GM19239 (cell line): ENCODE measurements around the gene KMT2C.
A peak's percentile ranks its signal among the peaks of the same experiment; 100 is the strongest.
"Not testable (repeated sequence)": the region's sequence is repeated elsewhere in the genome, so short reads cannot be mapped to it uniquely, and the experiment has no call there.

Experiments used
- DNase-seq: peaks from one replicate; pipeline ENCODE4 v3.0.0; 2011; ENCODE audit warnings: low spot score; ENCODE audit not compliant: insufficient read length
- FAIRE-seq: peaks from 2 replicates; lab custom pipeline; 2011; peaks lifted over from hg19 to GRCh38; lab: Jason Lieb, UNC

KMT2C gene

DNA sequence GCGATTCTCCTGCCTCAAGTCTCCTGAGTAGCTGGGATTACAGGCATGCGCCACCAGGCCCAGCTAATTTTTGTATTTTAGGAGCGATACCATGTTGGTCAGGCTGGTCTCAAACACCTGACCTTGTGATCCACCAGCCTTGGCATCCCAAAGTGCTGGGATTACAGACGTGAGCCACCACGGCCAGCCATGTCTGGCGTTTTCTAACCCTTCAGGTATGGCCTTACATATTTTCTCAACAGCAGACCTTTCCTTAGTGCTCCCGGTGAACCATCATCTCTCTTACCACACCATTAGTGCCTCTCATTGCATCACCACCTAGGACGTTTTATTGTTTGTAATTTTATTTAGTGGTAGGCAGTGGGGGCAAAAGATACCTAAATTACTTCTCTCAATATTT lies 194.5 kb downstream of the KMT2C start:
- FAIRE-seq, DNase-seq: not testable (repeated sequence)

DNA sequence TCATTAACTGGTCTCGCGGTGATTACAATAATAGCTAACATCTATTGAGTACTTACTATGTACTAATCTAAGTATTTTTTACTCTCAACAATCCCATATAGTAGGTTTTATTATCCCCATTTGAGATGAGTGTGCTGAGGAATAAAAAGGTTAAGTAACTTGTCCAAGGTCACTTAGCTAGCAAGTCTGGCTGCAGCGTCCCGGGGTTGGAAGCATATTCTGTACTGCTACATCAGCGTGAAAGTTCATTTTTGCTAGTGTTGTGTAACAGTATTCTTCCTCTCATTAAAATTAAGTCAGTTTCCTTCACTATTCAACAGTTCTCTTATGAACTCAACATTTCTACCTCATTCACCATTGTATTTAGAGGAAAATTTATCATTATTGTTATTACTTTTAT lies 199.5 kb downstream of the KMT2C start:
- not testable (repeated sequence) for FAIRE-seq, DNase-seq

DNA sequence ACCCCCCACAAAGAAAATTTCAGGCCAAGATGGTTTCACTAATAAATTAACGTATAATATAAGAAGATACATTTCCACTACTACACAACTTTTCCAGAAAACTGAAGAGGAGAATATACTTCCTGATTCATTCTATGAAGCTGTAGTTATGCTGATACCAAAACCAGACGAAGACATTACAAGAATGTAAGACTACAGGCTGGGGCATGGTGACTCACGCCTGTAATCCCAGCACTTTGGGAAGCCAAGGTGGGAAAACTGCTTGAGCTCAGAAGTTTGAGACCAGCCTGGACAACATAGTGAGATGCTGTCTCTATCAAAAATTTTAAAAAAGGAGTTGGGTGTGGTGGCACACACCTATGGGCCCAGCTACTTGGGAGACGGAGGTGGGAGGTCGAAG lies 201.4 kb downstream of the KMT2C start:
- DNase-seq, FAIRE-seq: not testable (repeated sequence)

DNA sequence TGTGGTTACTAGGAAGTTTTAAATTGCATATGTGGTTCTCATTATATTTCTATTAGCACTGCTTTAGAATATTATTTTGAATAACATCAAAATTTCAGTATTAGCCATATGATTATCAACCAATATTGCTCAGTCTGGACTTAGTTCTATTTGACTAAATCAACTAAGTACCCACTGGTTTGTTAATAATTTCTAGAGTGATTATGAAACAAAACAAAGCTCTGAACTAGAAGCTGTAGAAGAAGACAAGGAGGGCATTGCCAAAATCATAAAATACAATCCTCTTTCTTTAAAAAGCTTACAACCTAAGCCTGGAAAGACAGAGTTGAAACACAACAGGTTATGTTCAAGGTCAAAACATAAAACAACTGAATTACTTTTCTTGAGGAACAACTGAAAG lies 204.7 kb downstream of the KMT2C start:
- DNase-seq (no peak), FAIRE-seq (no peak)

DNA sequence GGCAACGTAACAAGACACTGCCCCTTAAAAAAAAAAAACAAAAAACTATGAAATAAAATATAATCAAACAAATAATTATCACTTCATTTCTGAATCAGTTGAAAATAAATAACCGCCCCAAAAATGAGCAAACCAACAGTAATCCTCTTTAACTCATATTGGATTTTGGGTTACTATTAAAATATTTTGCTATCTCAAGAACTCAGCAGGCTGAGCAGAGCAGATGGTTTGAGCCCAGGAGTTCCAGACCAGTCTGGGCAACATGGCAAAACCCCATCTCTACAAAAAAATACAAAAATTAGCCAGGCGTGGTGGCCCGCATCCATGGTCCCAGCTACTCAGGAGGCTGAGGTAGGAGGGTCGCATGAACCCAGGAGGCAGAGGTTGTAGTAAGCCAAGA lies 216.2 kb downstream of the KMT2C start:
- not testable (repeated sequence) for DNase-seq, FAIRE-seq

DNA sequence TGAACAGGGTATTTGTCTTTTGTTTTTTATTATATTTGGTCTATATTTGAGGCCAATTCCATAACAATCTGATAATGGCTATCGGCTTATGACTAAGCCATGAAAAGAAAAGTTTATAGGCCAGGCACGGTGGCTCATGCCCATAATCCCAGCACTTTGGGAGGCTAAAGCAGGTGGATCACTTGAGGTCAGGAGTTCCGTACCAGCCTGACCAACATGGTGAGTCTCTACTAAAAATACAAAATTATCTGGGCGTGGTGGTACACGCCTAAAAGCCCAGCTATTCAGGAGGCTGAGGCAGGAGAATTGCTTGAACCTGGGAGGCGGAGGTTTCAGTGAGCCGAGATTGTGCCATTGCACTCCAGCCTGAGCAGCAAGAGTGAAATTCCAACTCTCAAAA lies 227.0 kb downstream of the KMT2C start:
- DNase-seq, FAIRE-seq: not testable (repeated sequence)

DNA sequence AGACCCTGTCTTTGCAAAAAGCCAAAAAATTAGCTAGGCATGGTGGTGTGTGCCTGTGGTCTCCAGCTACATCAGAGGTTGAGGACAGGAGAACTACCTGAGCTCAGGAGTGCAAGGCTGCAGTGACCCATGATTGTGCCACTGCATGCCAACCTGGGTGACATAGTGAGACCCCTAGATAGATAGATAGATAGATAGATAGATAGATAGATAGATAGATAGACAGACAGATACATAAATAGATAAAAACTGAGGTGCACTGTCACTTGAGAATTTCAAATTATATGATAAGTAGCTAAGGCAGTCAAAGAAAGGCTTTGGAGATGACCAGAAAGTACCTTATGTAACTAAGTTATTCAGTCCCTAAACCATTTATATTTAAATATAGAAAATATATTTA lies 231.4 kb downstream of the KMT2C start:
- FAIRE-seq, DNase-seq: not testable (repeated sequence)

DNA sequence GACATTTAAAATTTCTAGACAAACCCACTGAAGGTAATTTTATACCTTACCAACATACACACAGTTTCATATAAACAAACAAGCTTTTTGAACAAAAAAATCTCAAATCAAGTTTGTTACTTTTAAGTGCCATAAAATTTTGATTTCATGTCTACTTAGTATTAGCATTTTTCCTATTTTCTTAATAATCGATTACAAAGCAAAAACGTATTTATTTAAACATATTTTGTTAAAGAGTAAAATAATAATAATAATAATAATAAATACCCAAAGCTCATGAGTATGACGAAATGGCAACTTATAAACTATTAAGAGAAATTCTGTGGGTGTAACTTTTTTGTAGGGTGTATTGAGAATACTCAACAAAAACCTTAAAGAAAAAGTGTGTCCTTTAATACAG lies 232.7 kb downstream of the KMT2C start:
- no peak for DNase-seq

DNA sequence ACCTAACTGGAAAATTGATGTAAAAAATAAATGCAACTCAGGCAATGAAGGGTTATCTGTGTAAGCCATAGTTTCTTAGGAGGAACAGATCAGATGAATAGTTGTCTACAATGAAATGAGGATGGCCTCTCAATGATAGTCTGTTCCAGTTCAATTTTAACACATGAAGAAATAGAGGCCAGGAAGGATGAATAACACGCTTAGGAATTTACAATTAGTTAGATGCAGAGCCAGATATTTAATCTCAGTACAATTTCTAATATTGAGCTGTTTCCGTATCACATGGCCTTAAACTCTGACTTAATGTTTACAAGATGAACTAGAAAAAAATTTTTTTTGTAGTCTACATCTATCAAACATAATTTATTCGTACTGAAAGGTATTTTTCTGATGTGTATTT lies 233.7 kb downstream of the KMT2C start:
- DNase-seq (no peak), FAIRE-seq (no peak)

More for the DNA sequence above, 232.7 kb downstream of the KMT2C start:
- no peak for FAIRE-seq

DNA sequence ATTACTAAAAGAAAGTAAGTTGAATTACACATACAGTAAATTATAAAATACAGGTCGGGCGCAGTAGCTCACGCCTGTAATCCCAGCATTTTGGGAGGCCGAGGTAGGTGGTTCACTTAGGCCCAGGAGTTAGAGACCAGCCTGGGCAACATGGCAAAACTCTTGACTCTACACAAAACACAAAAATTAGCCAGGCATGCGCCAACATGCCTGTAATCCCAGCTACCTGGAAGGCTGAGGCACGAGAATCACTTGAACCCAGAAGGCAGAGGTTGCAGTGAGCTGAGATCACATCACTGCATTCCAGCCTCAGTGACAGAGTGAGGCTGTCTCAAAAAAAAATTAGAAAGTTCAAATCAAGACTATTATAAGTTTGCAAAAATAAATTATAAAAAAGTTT lies 235.4 kb downstream of the KMT2C start:
- FAIRE-seq (no peak), DNase-seq (no peak)

DNA sequence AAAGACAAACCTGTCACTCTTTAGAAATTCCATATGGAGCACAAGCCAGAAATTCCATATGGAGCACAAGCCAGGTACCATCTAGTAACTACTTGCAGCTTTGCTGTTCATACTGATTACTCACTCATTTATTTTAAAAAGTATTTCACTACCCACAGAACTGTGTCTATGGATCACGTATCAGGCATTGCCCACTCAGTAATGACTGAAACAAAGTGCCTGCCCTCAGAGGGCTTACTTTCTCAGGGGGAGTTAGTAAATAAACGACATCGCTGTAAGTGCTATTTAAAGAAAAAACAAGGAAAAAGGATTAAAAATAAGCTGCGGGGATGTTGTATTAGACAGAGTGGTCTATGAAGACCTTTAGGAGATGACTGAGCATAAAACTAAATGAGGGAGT lies 239.4 kb downstream of the KMT2C start:
- no peak for FAIRE-seq
- DNase-seq, result no peak

DNA sequence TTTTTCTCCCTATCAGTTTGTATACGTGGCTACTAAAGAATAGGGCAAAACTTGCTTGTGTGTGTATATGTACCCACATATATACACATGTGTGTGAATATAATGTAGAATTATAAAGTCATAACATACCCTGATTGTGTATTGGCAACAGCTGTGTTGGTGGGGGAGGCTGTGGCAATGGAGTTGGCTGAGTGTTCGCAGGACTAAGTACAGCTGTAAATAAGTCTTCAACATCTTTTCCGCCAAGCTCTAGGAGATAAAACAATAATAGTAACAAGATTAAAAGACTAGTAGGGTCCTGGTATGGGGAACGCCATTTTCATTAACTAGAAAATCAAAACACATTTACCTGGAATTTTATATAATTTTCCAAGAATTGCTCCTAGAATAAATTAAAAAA lies 241.9 kb downstream of the KMT2C start:
- DNase-seq, result no peak
- FAIRE-seq, result no peak

DNA sequence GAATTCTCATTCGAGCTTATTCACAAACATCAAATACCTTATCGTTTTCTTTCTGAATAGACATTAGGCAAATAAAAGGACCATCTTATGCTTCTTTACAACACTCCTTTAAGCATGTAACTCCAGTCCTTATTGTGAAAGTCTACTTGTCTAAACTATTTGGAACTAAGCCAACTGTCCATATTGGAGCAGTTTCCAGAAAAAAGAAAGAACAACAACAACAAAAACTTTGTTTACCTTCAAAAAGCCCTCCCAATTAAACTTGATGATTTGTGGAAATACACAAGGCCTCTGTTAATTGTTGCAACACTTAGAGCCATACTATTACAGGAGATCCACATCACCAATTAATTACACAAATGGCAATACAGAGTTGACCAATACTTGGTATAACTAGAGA lies 246.7 kb downstream of the KMT2C start:
- DNase-seq (no peak), FAIRE-seq (no peak)

DNA sequence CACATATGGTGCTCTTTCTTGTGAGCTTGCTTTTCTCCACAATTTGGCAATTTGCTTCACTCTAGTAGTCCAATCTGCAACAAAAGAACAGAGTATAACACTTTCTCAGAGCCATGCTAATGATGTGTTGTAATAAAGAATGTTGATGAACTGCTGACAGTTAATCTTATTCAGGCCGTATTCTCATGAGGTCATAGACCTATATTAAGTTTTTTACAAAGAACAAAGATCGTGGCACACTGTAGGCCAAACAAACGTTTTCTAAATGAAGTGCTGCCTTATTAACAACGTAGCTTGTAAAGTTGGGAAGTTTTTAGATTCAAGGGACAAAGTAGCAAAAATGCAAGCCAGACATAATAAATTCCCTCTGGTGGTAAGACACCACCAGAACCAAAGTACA lies 250.2 kb downstream of the KMT2C start:
- DNase-seq, result no peak
- peak; percentile 49 for FAIRE-seq

DNA sequence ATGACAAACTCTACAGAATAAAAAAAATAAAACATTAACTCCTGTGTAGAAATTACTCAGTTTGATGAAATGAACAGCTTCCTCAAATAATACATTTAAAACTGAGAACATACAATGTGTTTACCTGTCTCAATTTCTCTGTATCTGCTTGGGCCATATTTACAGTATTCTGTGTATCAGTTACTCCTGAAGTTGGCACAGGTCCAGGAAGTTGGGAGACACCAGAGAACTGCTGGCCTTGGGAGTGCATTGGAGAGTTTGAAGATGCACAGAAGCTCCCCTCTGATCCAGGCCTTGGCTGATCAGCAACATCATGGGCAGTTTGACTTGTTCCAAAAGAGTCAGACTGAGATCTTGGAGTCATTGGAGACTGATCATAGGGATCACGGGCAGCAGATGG lies 255.2 kb downstream of the KMT2C start:
- no peak for FAIRE-seq
- DNase-seq, result no peak

DNA sequence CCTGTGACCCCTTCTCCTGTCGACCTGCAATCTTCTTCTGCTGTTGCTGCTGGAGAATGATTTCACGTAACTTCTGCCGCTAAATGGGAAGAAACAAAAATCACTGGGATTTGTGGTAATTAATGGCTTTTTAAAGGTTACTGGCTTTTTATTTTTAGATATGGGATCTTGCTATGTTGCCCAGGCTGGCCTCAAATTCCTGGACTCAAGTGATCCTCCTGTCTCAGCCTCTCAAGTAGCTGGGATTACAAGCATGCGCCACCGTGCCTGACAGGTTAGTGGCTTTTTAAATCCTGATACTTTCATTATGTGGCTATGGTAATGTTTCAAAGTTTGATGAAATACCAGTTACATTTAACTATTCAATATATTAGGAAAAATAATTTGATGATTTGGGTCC lies 255.8 kb downstream of the KMT2C start:
- no peak for DNase-seq
- no peak for FAIRE-seq

DNA sequence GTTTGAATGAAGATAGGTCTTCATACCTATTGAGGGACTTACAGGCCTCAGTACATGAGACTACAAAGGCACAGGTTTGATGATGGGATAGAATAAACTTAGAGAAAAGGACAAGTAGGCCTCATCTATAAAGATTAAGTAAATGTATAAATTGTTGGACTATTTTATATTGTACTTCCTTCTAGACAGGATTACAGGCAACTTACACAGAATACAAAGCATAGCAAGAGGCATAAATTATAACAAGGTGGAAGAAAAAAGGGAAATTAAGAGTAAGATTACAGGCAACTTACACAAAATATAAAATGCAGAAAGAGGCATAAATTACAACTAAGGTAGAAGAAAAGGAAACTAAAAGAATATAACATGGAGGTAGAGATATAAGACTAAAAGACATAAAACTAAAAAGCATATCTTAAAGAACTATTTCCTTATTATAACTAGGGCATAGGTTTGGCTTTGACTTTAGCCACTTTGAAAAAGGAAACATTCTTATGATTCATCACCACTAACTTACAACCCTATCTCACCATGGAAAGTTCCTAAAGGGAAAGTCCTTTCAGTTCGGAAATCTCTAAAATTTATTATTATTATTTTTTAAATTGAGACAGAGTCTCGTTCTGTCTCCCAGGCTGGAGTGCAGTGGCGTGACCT lies 257.3 kb downstream of the KMT2C start:
- FAIRE-seq, result no peak
- DNase-seq, result no peak

DNA sequence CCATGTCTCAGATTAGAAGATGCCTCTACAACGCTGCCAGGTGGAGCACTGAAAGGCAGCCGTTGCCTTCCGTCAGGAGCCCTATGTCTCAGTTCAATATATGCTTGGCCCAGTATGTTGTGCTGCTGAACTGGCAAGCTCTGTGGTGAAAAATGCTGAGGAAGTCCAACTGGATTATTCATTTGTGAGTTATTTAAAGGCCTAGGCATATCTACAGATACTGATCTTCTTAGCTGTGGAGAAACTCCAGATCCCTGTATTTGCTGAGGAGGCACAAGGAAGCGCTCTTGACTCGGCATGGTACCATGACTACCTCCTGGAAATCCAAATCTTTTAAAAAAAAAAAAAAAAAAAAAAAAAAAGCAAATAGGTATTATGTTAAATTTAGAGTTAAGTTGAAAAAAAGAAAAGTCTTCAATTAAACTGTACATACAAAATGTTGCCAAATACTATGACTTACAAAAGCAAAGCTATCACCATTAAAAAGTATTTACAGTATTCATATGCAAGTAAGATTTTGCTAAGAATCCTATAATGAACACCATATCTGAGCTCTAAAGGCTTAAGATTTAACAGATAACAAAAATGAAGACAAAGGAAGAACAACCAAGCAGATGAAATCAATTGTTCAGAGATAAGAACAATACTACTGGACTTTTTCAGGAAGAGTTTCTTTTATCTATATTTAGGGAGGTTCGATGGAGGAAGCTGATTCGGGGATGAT lies 258.0 kb downstream of the KMT2C start:
- FAIRE-seq, result no peak

DNA sequence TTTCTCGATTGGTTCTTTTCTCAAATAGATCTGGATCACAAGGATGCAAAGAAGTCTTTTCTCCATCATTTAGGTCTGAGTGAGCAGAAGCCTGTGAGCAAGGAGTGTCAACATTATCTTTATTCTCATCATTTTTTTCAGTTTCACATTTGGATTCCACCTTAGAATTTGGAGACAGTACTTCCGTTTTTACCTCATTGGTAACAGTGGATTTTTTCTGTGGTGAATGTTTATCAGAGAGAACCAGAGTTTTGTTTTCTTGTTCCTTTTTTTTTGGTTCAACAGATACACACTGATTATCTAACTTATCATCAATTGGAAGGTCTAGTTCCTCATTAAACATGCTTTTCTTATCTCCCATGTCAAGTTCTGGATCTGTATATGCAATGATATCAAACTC lies 259.0 kb downstream of the KMT2C start:
- FAIRE-seq (peak; percentile 78), DNase-seq (no peak)

More for the DNA sequence above, 258.0 kb downstream of the KMT2C start:
- no peak for DNase-seq

DNA sequence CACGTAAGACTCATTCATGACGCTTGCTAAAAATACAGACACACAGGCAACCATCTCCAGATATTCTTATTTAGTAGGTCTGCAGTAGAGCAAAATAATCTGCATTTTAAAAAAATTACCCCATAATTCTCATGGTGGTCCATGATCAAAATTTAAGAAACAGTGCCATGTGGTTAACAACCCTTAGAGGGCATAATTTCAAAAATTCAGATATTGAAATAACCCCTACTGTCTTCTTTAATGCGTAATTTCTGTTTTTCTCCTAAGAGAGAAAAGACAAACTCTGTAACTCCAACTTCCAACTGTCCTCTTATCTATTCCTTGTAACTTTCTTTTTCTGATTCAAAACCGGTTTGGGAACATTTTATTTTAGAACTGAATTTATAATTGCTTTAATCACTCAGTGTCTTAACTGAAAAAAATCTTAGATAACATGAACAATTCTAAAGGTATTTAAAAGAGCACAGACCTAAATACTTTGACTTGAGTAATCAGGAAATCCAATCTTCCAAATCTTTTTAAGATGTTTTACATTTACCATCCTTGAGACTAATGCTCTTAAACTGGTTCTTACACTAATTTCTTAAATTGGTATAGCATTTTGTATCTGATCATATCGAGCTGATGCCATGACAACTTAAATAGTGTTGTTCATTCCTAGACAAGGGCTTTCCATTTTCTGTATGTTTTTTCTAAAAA lies 262.3 kb downstream of the KMT2C start:
- peak; percentile 54 for FAIRE-seq
- DNase-seq, result no peak

DNA sequence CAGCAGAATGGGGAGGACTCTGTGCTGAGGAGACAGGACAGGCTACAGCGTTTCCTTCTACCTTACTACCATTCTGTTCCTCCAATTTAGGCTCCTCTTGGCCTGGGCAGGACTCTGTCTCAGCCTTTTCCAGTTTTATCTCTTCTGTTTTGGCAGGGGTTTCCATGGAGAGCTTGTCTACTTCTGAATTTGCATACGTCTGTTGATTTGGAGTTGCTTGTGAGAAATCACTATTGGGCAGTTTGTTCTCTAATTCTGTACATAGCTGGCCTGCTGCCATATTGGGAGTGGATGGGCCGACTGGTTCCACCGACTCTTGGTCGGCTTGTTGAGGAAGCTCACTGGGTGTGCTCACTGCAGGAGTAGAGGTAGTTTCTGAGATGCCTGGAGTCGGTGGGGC lies 273.5 kb downstream of the KMT2C start:
- FAIRE-seq (no peak), DNase-seq (no peak)
